ENCODE results near the gene DYRK1A.

- no peak for TF ChIP-seq CTCF (conservative IDR thresholded peaks at IDR 0.05)
- no peak for TF ChIP-seq EZH2 (IDR thresholded peaks at IDR 0.05; ENCODE audit: low read depth)
Observed at GRCh38 chr21:37430184-37430821, 63.7 kb downstream of the DYRK1A start.
